Measurements from ENCODE around the gene CLDN17. TPM values are rescaled to one million over a fixed set of nuclear protein-coding genes. Genes with fewer than 3 reads are reported as not detected.

The CLDN17 gene
- total and polyA plus RNA-seq, 2 donors (not counting 3 experiments of a cell fraction or from before 2014, with no cell fraction given): not detected

GRCh38 chr21:30189773-30190172 lies 23.2 kb upstream of the CLDN17 start:
- Histone ChIP-seq H3K27ac (ENCODE audit: insufficient read depth, low read depth, low read length) (no peak overlapping the region), H2AFZ (ENCODE audit: low read depth, low read length) (no peak overlapping the region), H3K9me1 (replicated peaks; ENCODE audit: control insufficient read depth, extremely low read depth, insufficient read depth, low read length) (no peaks in the 10 kb centered on the region), H3K36me3 (ENCODE audit: control insufficient read depth in 2 of 2, extremely low read depth in 1 of 2, insufficient read depth in 2 of 2, low read length in 2 of 2) (no peaks in the 10 kb centered on the region), H3K79me2 (ENCODE audit: control insufficient read depth, insufficient read depth, low read length) (no peaks in the 10 kb centered on the region), H3K27me3 (ENCODE audit: control insufficient read depth in 2 of 2, insufficient read depth in 2 of 2, low read length in 2 of 2) (no peaks in the 10 kb centered on the region), H3K4me3 (replicated peaks in 1 of 3; ENCODE audit: insufficient read depth in 1 of 3, low read depth in 1 of 3, low read length in 3 of 3) (no peak overlapping the region), H3K9ac (replicated peaks; ENCODE audit: extremely low read depth, insufficient read depth, low read length) (no peak overlapping the region), H4K20me1 (replicated peaks; ENCODE audit: control insufficient read depth, extremely low read depth, insufficient read depth, low read length) (no peaks in the 10 kb centered on the region), H3K9me3 (replicated peaks; ENCODE audit: control insufficient read depth, insufficient read depth, low read length) (no peaks in the 10 kb centered on the region), H3K4me2 (ENCODE audit: insufficient read depth, low read length) (no peak overlapping the region), H3K4me1 (ENCODE audit: control insufficient read depth, extremely low read depth, insufficient read depth, low read length) (no peaks in the 10 kb centered on the region)
- BruUV-seq (replicated peaks): no TSS peak
- CTCF ChIA-PET: no interaction called here
- TF ChIP-seq JUN (IDR thresholded peaks at IDR 0.05; ENCODE audit: borderline replicate concordance, insufficient read depth, insufficient read length, low read depth) (no peak), EZH2 (IDR thresholded peaks at IDR 0.05; ENCODE audit: borderline replicate concordance, low read depth, low read length, severe bottlenecking) (no peak), POLR2AphosphoS5 (IDR thresholded peaks at IDR 0.05; ENCODE audit: insufficient read depth, low read depth, low read length) (no peak), FOS (IDR thresholded peaks at IDR 0.05; ENCODE audit: borderline replicate concordance, insufficient read depth, low read length) (no peak), POLR2A (IDR thresholded peaks at IDR 0.05; ENCODE audit: low read depth, low read length) (no peak), MAX (IDR thresholded peaks at IDR 0.05; ENCODE audit: insufficient read depth, insufficient read length) (no peak), GATA2 (IDR thresholded peaks at IDR 0.05; ENCODE audit: insufficient read depth, insufficient read length, low read depth, low read length) (no peak), MYC (IDR thresholded peaks at IDR 0.05; ENCODE audit: low read depth, low read length) (no peak)
- TF ChIP-seq, protein P1, sequence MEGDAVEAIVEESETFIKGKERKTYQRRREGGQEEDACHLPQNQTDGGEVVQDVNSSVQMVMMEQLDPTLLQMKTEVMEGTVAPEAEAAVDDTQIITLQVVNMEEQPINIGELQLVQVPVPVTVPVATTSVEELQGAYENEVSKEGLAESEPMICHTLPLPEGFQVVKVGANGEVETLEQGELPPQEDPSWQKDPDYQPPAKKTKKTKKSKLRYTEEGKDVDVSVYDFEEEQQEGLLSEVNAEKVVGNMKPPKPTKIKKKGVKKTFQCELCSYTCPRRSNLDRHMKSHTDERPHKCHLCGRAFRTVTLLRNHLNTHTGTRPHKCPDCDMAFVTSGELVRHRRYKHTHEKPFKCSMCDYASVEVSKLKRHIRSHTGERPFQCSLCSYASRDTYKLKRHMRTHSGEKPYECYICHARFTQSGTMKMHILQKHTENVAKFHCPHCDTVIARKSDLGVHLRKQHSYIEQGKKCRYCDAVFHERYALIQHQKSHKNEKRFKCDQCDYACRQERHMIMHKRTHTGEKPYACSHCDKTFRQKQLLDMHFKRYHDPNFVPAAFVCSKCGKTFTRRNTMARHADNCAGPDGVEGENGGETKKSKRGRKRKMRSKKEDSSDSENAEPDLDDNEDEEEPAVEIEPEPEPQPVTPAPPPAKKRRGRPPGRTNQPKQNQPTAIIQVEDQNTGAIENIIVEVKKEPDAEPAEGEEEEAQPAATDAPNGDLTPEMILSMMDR (IDR thresholded peaks at IDR 0.05; ENCODE audit: extremely low read depth in 1 of 2, insufficient read depth in 1 of 2, low read depth in 1 of 2, low read length in 2 of 2): no peak
- dilution Hi-C loops (cut with MboI; ENCODE audit: extremely low pct_ligation_motif_present, low sequenced_read_pairs) (no loop called here), intact Hi-C loops (cut with micrococcal nuclease) (no loop called here)
- DNase-seq (ENCODE audit: low read depth, low spot score): no peak
- POLR2A ChIA-PET: no interaction called here
- FAIRE-seq: no peak
